Measurements from ENCODE around the gene CCDC110. TPM values are rescaled to one million over a fixed set of nuclear protein-coding genes. Genes with fewer than 3 reads are reported as not detected.

CCDC110 gene
- total RNA-seq, 1 experiment from 2014 or later = not detected

GRCh38 chr4:185510806-185511205 is 39.3 kb upstream of the CCDC110 start:
- DNase-seq = no peak
- no peaks in the 10 kb centered on the region for H3K9me3 Mint-ChIP-seq (ENCODE audit: low read depth, unreplicated experiment)
- H3K36me3 Mint-ChIP-seq (ENCODE audit: insufficient read depth, unreplicated experiment) = no peaks in the 10 kb centered on the region
- H3K27me3 Mint-ChIP-seq (ENCODE audit: unreplicated experiment) = peaks cover 9% of the 10 kb centered on the region
- no peak overlapping the region for H3K27ac Mint-ChIP-seq (ENCODE audit: unreplicated experiment)
- no TSS peak for BruUV-seq (replicated peaks)
- no peak for TF ChIP-seq CTCF (IDR thresholded peaks at IDR 0.05; ENCODE audit: unreplicated experiment)
- intact Hi-C loops (cut with micrococcal nuclease; ENCODE audit: unreplicated experiment) = no loop called here
- H3K4me3 Mint-ChIP-seq (ENCODE audit: low read depth, unreplicated experiment) = no peak overlapping the region
- peaks cover 8% of the 10 kb centered on the region for H3K4me1 Mint-ChIP-seq (ENCODE audit: low read depth, unreplicated experiment)
- CTCF ChIA-PET = no interaction called here

GRCh38 chr4:185508181-185508580 is 36.6 kb upstream of the CCDC110 start:
- H3K4me1 Mint-ChIP-seq (ENCODE audit: low read depth, unreplicated experiment) = peaks cover 8% of the 10 kb centered on the region
- DNase-seq = peak; percentile 8
- no peak overlapping the region for H3K4me3 Mint-ChIP-seq (ENCODE audit: low read depth, unreplicated experiment)
- TF ChIP-seq CTCF (IDR thresholded peaks at IDR 0.05; ENCODE audit: unreplicated experiment) = no peak
- CTCF ChIA-PET = no interaction called here
- peaks cover 7% of the 10 kb centered on the region for H3K27me3 Mint-ChIP-seq (ENCODE audit: unreplicated experiment)
- intact Hi-C loops (cut with micrococcal nuclease; ENCODE audit: unreplicated experiment) = no loop called here
- no peaks in the 10 kb centered on the region for H3K9me3 Mint-ChIP-seq (ENCODE audit: low read depth, unreplicated experiment)
- no peaks in the 10 kb centered on the region for H3K36me3 Mint-ChIP-seq (ENCODE audit: insufficient read depth, unreplicated experiment)
- no TSS peak for BruUV-seq (replicated peaks)
- no peak overlapping the region for H3K27ac Mint-ChIP-seq (ENCODE audit: unreplicated experiment)

DNA sequence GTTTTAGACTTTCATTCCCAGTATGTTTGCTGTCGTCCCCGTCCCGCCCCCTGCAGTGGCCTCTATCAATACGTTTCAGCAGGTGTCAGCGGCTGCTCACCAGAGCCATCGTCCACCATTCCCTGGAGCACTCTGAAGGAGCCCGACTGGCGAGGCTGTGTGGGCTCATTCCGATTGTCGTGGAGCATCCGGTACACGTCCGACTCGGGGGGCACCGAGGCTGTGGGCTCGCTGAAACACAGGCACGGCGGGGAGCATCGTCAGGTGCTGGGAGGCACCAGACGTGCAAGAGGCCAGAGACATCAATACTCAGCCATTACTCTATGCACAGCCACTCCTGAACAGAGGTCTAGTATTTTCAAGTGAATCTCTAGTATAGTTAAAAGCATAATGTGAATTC is 34.9 kb upstream of the CCDC110 start:
- no TSS peak for BruUV-seq (replicated peaks)
- Mint-ChIP-seq H3K36me3 (ENCODE audit: insufficient read depth, unreplicated experiment) (no peaks in the 10 kb centered on the region), H3K4me1 (ENCODE audit: low read depth, unreplicated experiment) (peaks cover 8% of the 10 kb centered on the region), H3K27me3 (ENCODE audit: unreplicated experiment) (no peaks in the 10 kb centered on the region), H3K9me3 (ENCODE audit: low read depth, unreplicated experiment) (no peaks in the 10 kb centered on the region), H3K27ac (ENCODE audit: unreplicated experiment) (no peak overlapping the region), H3K4me3 (ENCODE audit: low read depth, unreplicated experiment) (no peak overlapping the region)
- CTCF ChIA-PET = no interaction called here
- no peak for DNase-seq
- TF ChIP-seq CTCF (IDR thresholded peaks at IDR 0.05; ENCODE audit: unreplicated experiment) = no peak
- intact Hi-C loops (cut with micrococcal nuclease; ENCODE audit: unreplicated experiment) = no loop called here

- no peak overlapping the region for H3K4me3 Mint-ChIP-seq (ENCODE audit: low read depth, unreplicated experiment)
- intact Hi-C loops (cut with micrococcal nuclease; ENCODE audit: unreplicated experiment) = no loop called here
- BruUV-seq (replicated peaks) = no TSS peak
- H3K36me3 Mint-ChIP-seq (ENCODE audit: insufficient read depth, unreplicated experiment) = no peaks in the 10 kb centered on the region
- H3K4me1 Mint-ChIP-seq (ENCODE audit: low read depth, unreplicated experiment) = peaks cover 8% of the 10 kb centered on the region
- no peaks in the 10 kb centered on the region for H3K27me3 Mint-ChIP-seq (ENCODE audit: unreplicated experiment)
- no peak for DNase-seq
- no peak for TF ChIP-seq CTCF (IDR thresholded peaks at IDR 0.05; ENCODE audit: unreplicated experiment)
- H3K9me3 Mint-ChIP-seq (ENCODE audit: low read depth, unreplicated experiment) = no peaks in the 10 kb centered on the region
- no peak overlapping the region for H3K27ac Mint-ChIP-seq (ENCODE audit: unreplicated experiment)
- CTCF ChIA-PET = interaction anchor here (0.8 kb wide), 1 partner anchor 69 kb away, joined by 3 read pairs; no protein-coding TSS in a partner anchor
Measured at GRCh38 chr4:185504098-185505047, 32.8 kb upstream of the CCDC110 start.

Measured in Calu3 (cell line).